Measurements from ENCODE around the gene SHH.

DNA sequence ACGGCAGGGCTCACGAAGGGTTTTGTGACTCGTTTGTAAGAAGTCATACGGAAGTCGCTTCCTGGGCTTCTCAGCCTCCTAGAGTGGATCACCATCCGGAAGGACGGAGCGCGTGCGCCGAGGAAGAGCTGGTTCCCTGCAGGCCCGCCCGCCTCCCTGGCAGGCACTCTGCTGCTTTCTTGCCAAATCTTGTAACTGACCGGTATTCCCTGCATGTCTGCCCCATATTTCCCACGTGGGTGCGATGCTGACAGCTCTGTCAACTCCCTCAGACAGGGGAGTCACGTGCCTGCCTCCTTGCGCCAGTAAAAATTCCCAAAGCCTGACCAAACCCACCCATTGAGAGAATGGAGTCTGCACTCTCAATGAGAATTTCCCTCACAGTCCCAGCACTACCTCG is 12.7 kb downstream of the SHH start:
- TF ChIP-seq SUZ12 (IDR thresholded peaks at IDR 0.05; ENCODE audit: extremely low read depth, insufficient read depth, insufficient read length) = no peak
- TF ChIP-seq YY1 (IDR thresholded peaks at IDR 0.05; ENCODE audit: insufficient read depth, insufficient read length) = no peak
